RWPE2 (cell line): ENCODE measurements around the gene CYFIP1.

Experiments
- ATAC-seq: fragments of 200-7000 bp; cut with Tn5 transposase; 3 replicates; pipeline ENCODE4 v1.9.1; 2021; ENCODE audit warnings: low read depth
- DNase-seq: peaks from one replicate; pipeline ENCODE4 v3.0.0-alpha.2; 2020; ENCODE audit warnings: low spot score
- H3K27ac ChIP-seq: fragments of 450-650 bp; 2 replicates; pipeline ENCODE4 v1.5.1; 2017; ENCODE audit warnings: mild to moderate bottlenecking; ENCODE audit not compliant: poor library complexity, severe bottlenecking
- H3K27me3 ChIP-seq: fragments of 250-450 bp; sonication (Bioruptor Pico); 2 replicates; pipeline ENCODE4 v1.5.1; 2021; ENCODE audit warnings: mild to moderate bottlenecking, moderate library complexity; ENCODE audit not compliant: insufficient read depth, poor library complexity, severe bottlenecking
- H3K36me3 ChIP-seq: fragments of 250-450 bp; sonication (Bioruptor Pico); 2 replicates; pipeline ENCODE4 v1.5.1; 2020; ENCODE audit warnings: low read depth, mild to moderate bottlenecking, moderate library complexity
- H3K4me1 ChIP-seq: fragments of 250-450 bp; sonication (Bioruptor Pico); 2 replicates; pipeline ENCODE4 v1.5.1; 2021; ENCODE audit warnings: mild to moderate bottlenecking, moderate library complexity; ENCODE audit not compliant: insufficient read depth, poor library complexity, severe bottlenecking
- H3K4me3 ChIP-seq: fragments of 250-450 bp; sonication (Bioruptor Pico); 2 replicates; pipeline ENCODE4 v1.5.1; 2021; ENCODE audit warnings: mild to moderate bottlenecking, moderate library complexity; ENCODE audit not compliant: severe bottlenecking
- H3K9me3 ChIP-seq: fragments of 250-450 bp; sonication (Bioruptor Pico); 2 replicates; pipeline ENCODE4 v1.5.1; 2021; ENCODE audit warnings: mild to moderate bottlenecking, moderate library complexity; ENCODE audit not compliant: severe bottlenecking
- CTCF ChIP-seq: fragments of 450-650 bp; IDR thresholded peaks from one replicate; pipeline ENCODE4 v1.5.1; 2017; ENCODE audit warnings: mild to moderate bottlenecking, moderate library complexity; ENCODE audit not compliant: poor library complexity, severe bottlenecking

The CYFIP1 gene

DNA sequence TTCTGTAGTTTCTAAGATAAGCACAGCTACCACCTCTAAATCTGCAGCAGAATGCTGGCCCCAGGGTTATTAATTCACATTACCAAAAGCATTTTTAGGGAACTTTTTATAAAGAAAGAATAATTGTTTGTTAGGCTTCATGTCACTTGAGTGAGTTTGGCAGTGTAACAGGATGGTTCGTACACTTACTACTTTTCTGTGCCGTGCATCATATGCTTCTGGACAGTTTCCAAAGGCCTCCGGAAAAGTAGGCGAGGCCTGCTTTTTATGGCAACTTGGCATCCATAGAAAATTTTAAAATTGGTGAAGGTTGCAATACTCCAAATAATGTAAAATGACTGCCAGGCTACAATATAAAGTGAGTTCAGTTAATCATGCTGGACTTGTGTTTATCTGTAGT, 111.7 kb downstream of the CYFIP1 start:
- no peak overlapping the region for H3K4me3 ChIP-seq

GRCh38 chr15:22867886-22868285, 112.3 kb downstream of the CYFIP1 start:
- peaks cover 99% of the 10 kb centered on the region for H3K36me3 ChIP-seq
- ATAC-seq, result no peak

More for the DNA sequence above, 111.7 kb downstream of the CYFIP1 start:
- DNase-seq (no peak), ATAC-seq (no peak)
- TF ChIP-seq CTCF, result no peak
- peaks cover 100% of the 10 kb centered on the region for H3K36me3 ChIP-seq
- H3K27me3 ChIP-seq, result no peaks in the 10 kb centered on the region
- no peaks in the 10 kb centered on the region for H3K4me1 ChIP-seq
- no peaks in the 10 kb centered on the region for H3K9me3 ChIP-seq
- H3K27ac ChIP-seq, result no peak overlapping the region

DNA sequence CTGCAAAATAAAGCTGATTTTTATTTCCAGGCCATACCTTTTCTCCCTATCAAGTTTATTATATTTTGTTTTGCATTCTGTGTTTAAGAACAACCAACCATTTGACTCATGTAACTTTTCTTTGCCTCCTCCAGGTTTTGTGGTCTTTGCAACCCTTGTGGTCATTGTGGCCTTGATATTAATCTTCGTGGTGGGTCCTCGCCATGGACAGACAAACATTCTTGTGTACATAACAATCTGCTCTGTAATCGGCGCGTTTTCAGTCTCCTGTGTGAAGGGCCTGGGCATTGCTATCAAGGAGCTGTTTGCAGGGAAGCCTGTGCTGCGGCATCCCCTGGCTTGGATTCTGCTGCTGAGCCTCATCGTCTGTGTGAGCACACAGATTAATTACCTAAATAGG, 114.1 kb downstream of the CYFIP1 start:
- Histone ChIP-seq H3K9me3 (no peaks in the 10 kb centered on the region), H3K27me3 (no peaks in the 10 kb centered on the region), H3K4me1 (peaks cover 2% of the 10 kb centered on the region), H3K27ac (no peak overlapping the region), H3K36me3 (peaks cover 97% of the 10 kb centered on the region), H3K4me3 (no peak overlapping the region)
- no peak for TF ChIP-seq CTCF
- no peak for DNase-seq
- no peak for ATAC-seq

More at GRCh38 chr15:22867886-22868285, 112.3 kb downstream of the CYFIP1 start:
- Histone ChIP-seq H3K27ac (no peak overlapping the region), H3K27me3 (no peaks in the 10 kb centered on the region), H3K4me1 (no peaks in the 10 kb centered on the region), H3K9me3 (no peaks in the 10 kb centered on the region), H3K4me3 (no peak overlapping the region)
- no peak for DNase-seq
- no peak for TF ChIP-seq CTCF

DNA sequence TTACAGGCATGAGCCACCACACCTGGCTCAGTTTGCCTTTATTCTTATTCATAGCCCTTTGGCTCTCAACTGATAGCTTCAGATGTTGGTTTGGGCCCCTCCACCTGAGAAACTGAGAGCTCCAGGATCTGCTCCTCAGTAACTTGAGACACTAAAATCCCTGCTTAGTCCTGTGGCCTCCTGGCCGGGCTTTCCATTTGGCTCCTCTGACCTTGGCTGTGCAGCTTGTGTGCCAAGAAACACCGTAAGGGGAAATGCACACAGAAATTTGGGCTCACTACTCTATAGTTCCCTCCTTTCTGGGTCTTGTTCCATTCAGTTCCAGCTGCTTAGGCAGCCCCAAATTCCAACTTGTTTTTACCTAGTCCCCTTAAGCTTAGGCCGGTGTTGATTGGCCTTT, 116.8 kb downstream of the CYFIP1 start:
- no peaks in the 10 kb centered on the region for H3K27me3 ChIP-seq
- peaks cover 97% of the 10 kb centered on the region for H3K36me3 ChIP-seq
- H3K4me1 ChIP-seq, result peaks cover 2% of the 10 kb centered on the region

GRCh38 chr15:22861161-22861560, 119.0 kb downstream of the CYFIP1 start:
- DNase-seq (no peak), ATAC-seq (no peak)
- no peak overlapping the region for H3K27ac ChIP-seq
- H3K27me3 ChIP-seq, result no peaks in the 10 kb centered on the region
- TF ChIP-seq CTCF, result no peak
- H3K4me3 ChIP-seq, result no peak overlapping the region
- no peaks in the 10 kb centered on the region for H3K9me3 ChIP-seq
- H3K36me3 ChIP-seq, result peaks cover 92% of the 10 kb centered on the region
- H3K4me1 ChIP-seq, result peaks cover 2% of the 10 kb centered on the region

More for the DNA sequence above, 116.8 kb downstream of the CYFIP1 start:
- no peaks in the 10 kb centered on the region for H3K9me3 ChIP-seq
- ATAC-seq, result no peak
- no peak for DNase-seq
- no peak for TF ChIP-seq CTCF
- H3K27ac ChIP-seq, result no peak overlapping the region
- H3K4me3 ChIP-seq, result no peak overlapping the region
